DOHH2 (cell line): ENCODE measurements around the gene PRKCZ.

Experiments
- H3F3A ChIP-seq: fragments of 200-600 bp; sonication (generic), shearing (Covaris generic); 2 replicates; pipeline ENCODE4 v1.6.0; 2016; ENCODE audit warnings: antibody characterized with exemption, mild to moderate bottlenecking; ENCODE audit not compliant: control insufficient read depth, insufficient read depth
- H3K27ac ChIP-seq: fragments of 200-600 bp; sonication (generic); 2 replicates; pipeline ENCODE4 v1.5.1; 2014; ENCODE audit warnings: low read depth, mild to moderate bottlenecking, low read length, moderate library complexity
- H3K27me3 ChIP-seq: fragments of 200-600 bp; sonication (generic); 2 replicates; pipeline ENCODE4 v1.6.1; 2014; ENCODE audit warnings: mild to moderate bottlenecking, low read length, mixed read lengths; ENCODE audit not compliant: control insufficient read depth
- H3K36me3 ChIP-seq: fragments of 200-600 bp; sonication (generic); 2 replicates; pipeline ENCODE4 v1.6.1; 2014; ENCODE audit warnings: mild to moderate bottlenecking, low read length, moderate library complexity, mixed read lengths; ENCODE audit not compliant: control insufficient read depth
- H3K4me1 ChIP-seq: fragments of 200-600 bp; sonication (generic); 2 replicates; pipeline ENCODE4 v1.6.1; 2014; ENCODE audit warnings: mild to moderate bottlenecking, low read length, mixed read lengths; ENCODE audit not compliant: control insufficient read depth
- H3K4me2 ChIP-seq: fragments of 200-600 bp; sonication (generic); 2 replicates; pipeline ENCODE4 v1.6.0; 2014; ENCODE audit warnings: mild to moderate bottlenecking, low read length, moderate library complexity
- H3K4me3 ChIP-seq: fragments of 200-600 bp; sonication (generic); 2 replicates; pipeline ENCODE4 v1.5.1; 2014; ENCODE audit warnings: mild to moderate bottlenecking, low read length, mixed read lengths
- H3K79me2 ChIP-seq: fragments of 200-600 bp; sonication (generic); 2 replicates; pipeline ENCODE4 v1.6.1; 2014; ENCODE audit warnings: mild to moderate bottlenecking, low read length, mixed read lengths; ENCODE audit not compliant: control insufficient read depth
- H3K9me2 ChIP-seq: fragments of 200-600 bp; sonication (generic); replicated peaks from 2 replicates; pipeline ENCODE4 v1.6.1; 2014; ENCODE audit warnings: mild to moderate bottlenecking, low read length, mixed read lengths; ENCODE audit not compliant: control insufficient read depth
- H3K9me3 ChIP-seq: fragments of 200-600 bp; sonication (generic); 2 replicates; pipeline ENCODE4 v1.6.1; 2014; ENCODE audit warnings: antibody characterized with exemption, low read length, mixed read lengths; ENCODE audit not compliant: control insufficient read depth, insufficient read depth
- H4K20me1 ChIP-seq: fragments of 200-600 bp; sonication (generic); 2 replicates; pipeline ENCODE4 v1.6.0; 2014; ENCODE audit warnings: low read depth, mild to moderate bottlenecking, antibody characterized with exemption, low read length, moderate library complexity; ENCODE audit not compliant: control insufficient read depth, insufficient read depth
- EZH2phosphoT487 ChIP-seq: fragments of 200-600 bp; sonication (generic); IDR thresholded peaks from 2 replicates; pipeline ENCODE4 v1.6.1; 2017; ENCODE audit warnings: borderline replicate concordance, mild to moderate bottlenecking, antibody characterized with exemption, low read length, moderate library complexity, mixed read lengths
- TF ChIP-seq, protein P1 (sequence below): fragments of 200-600 bp; sonication (generic); IDR thresholded peaks from one replicate; pipeline ENCODE4 v1.5.1; 2014; ENCODE audit warnings: antibody characterized with exemption, mild to moderate bottlenecking, low read depth, low read length; ENCODE audit not compliant: poor library complexity, severe bottlenecking

Gene PRKCZ

DNA sequence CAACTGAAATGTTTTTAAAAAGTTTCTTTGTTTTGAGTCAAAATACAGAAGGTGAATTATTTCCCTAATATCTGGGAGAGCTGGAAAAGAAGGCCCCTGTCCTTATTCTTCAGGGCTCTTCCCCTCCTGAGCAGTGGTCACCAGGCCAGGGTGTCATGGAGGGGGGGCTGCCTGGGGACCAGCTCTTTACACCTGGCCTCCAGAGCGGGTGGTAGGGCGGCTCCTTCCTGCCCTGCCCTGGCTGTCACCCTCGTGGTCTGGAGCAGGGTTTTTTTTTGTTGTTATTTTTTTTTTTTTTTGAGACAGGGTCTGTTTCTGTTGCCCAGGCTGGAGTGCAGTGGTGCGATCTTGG is 184.5 kb downstream of the PRKCZ start:
- Histone ChIP-seq H3K4me1 (peaks cover 14% of the 10 kb centered on the region), H3K79me2 (no peaks in the 10 kb centered on the region), H3K9me2 (no peaks in the 10 kb centered on the region), H3F3A (no peaks in the 10 kb centered on the region), H3K27me3 (peaks cover 5% of the 10 kb centered on the region; the same call in 1 of the 2 replicates), H4K20me1 (0 out of 2 replicates have a peak, but pooled peaks cover 6% of the 10 kb centered on the region), H3K9me3 (no peaks in the 10 kb centered on the region), H3K27ac (no peak overlapping the region), H3K4me3 (no peak overlapping the region), H3K4me2 (no peak overlapping the region; the same call in 1 of the 2 replicates), H3K36me3 (no peaks in the 10 kb centered on the region)
- TF ChIP-seq, protein P1, sequence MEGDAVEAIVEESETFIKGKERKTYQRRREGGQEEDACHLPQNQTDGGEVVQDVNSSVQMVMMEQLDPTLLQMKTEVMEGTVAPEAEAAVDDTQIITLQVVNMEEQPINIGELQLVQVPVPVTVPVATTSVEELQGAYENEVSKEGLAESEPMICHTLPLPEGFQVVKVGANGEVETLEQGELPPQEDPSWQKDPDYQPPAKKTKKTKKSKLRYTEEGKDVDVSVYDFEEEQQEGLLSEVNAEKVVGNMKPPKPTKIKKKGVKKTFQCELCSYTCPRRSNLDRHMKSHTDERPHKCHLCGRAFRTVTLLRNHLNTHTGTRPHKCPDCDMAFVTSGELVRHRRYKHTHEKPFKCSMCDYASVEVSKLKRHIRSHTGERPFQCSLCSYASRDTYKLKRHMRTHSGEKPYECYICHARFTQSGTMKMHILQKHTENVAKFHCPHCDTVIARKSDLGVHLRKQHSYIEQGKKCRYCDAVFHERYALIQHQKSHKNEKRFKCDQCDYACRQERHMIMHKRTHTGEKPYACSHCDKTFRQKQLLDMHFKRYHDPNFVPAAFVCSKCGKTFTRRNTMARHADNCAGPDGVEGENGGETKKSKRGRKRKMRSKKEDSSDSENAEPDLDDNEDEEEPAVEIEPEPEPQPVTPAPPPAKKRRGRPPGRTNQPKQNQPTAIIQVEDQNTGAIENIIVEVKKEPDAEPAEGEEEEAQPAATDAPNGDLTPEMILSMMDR = no peak
- TF ChIP-seq EZH2phosphoT487 = no peak
